Liver (tissue), 9 donors: ENCODE measurements around the gene L1TD1. TPM values are rescaled to one million over a fixed set of nuclear protein-coding genes. Genes with fewer than 3 reads are reported as not detected.

Experiments used
- DNase-seq: peaks from one replicate; pipeline ENCODE4 v3.0.0-alpha.2; 2017; ENCODE audit warnings: low spot score
- H3K27ac ChIP-seq, 2 donors: one replicate each; pipeline ENCODE4 v1.7.0; 2013; ENCODE audit warnings: inconsistent platforms in 2 of 2, low read length in 2 of 2, control low read depth in 1 of 2, low read depth in 1 of 2, mild to moderate bottlenecking in 1 of 2
- H3K27me3 ChIP-seq, 4 donors: one replicate each; pipeline versions ENCODE4 v1.6.1 to v1.7.0; 2013; ENCODE audit warnings: low read length in 3 of 4, inconsistent platforms in 1 of 4, mild to moderate bottlenecking in 1 of 4, moderate library complexity in 1 of 4; ENCODE audit not compliant: control insufficient read depth in 4 of 4, insufficient read depth in 4 of 4
- H3K36me3 ChIP-seq, 4 donors: one replicate each; pipeline versions ENCODE4 v1.6.1 to v1.7.0; 2013; ENCODE audit warnings: low read length in 3 of 4, mild to moderate bottlenecking in 3 of 4, low read depth in 1 of 4, moderate library complexity in 1 of 4; ENCODE audit not compliant: control insufficient read depth in 4 of 4, insufficient read depth in 3 of 4
- H3K4me1 ChIP-seq, 4 donors: one replicate each; pipeline versions ENCODE4 v1.6.1 to v1.7.0; 2013; ENCODE audit warnings: low read length in 3 of 4, mild to moderate bottlenecking in 3 of 4, moderate library complexity in 1 of 4; ENCODE audit not compliant: control insufficient read depth in 4 of 4, insufficient read depth in 4 of 4
- H3K4me3 ChIP-seq, 3 donors: one replicate each; pipeline versions ENCODE4 v1.6.1 to v1.7.0; 2013; ENCODE audit warnings: low read length in 3 of 3, control low read depth in 1 of 3, low read depth in 1 of 3, mild to moderate bottlenecking in 1 of 3
- H3K9ac ChIP-seq, 2 donors: one replicate each; pipeline ENCODE4 v1.7.0; 2013; ENCODE audit warnings: low read length in 2 of 2, mild to moderate bottlenecking in 2 of 2, moderate library complexity in 2 of 2, control low read depth in 1 of 2, low read depth in 1 of 2
- H3K9me3 ChIP-seq, 4 donors: one replicate each; pipeline versions ENCODE4 v1.6.1 to v1.7.0; 2013; ENCODE audit warnings: low read length in 3 of 4; ENCODE audit not compliant: control insufficient read depth in 4 of 4
- EGR1 ChIP-seq, 2 donors: IDR thresholded peaks; 2 replicates each; pipeline ENCODE4 v1.6.1; 2016 to 2018; ENCODE audit warnings: antibody characterized with exemption in 2 of 2, low read depth in 2 of 2
- FOXA1 ChIP-seq: IDR thresholded peaks from 2 replicates; pipeline ENCODE4 v1.6.1; 2016; ENCODE audit warnings: antibody characterized with exemption
- FOXA2 ChIP-seq: IDR thresholded peaks from 2 replicates; pipeline ENCODE4 v1.6.1; 2016; ENCODE audit warnings: antibody characterized with exemption
- GABPA ChIP-seq, 2 donors: IDR thresholded peaks in 1 of 2; conservative IDR thresholded peaks in 1 of 2; 2 replicates each; pipeline ENCODE4 v1.6.1; 2016; ENCODE audit warnings: antibody characterized with exemption in 2 of 2, mild to moderate bottlenecking in 1 of 2, moderate library complexity in 1 of 2
- HNF4A ChIP-seq, 2 donors: conservative IDR thresholded peaks; 2 replicates each; pipeline ENCODE4 v1.6.1; 2016; ENCODE audit warnings: antibody characterized with exemption in 2 of 2, mild to moderate bottlenecking in 2 of 2
- HNF4G ChIP-seq: IDR thresholded peaks from 2 replicates; pipeline ENCODE4 v1.6.1; 2016; ENCODE audit warnings: antibody characterized with exemption
- JUND ChIP-seq, 2 donors: IDR thresholded peaks; 2 replicates each; pipeline ENCODE4 v1.6.1; 2016; ENCODE audit warnings: antibody characterized with exemption in 2 of 2
- NR2F2 ChIP-seq: IDR thresholded peaks from 2 replicates; pipeline ENCODE4 v1.6.1; 2016; ENCODE audit warnings: antibody characterized with exemption
- RAD21 ChIP-seq, 2 donors: IDR thresholded peaks; 2 replicates each; pipeline ENCODE4 v1.6.1; 2016; ENCODE audit warnings: antibody characterized with exemption in 2 of 2, mild to moderate bottlenecking in 2 of 2
- RXRA ChIP-seq, 2 donors: IDR thresholded peaks; 2 replicates each; pipeline ENCODE4 v1.6.1; 2017 to 2018; ENCODE audit warnings: antibody characterized with exemption in 2 of 2, mild to moderate bottlenecking in 1 of 2
- SP1 ChIP-seq: IDR thresholded peaks from 2 replicates; pipeline ENCODE4 v1.6.1; 2018; ENCODE audit warnings: antibody characterized with exemption, mild to moderate bottlenecking
- TAF1 ChIP-seq: conservative IDR thresholded peaks from 2 replicates; pipeline ENCODE4 v1.6.1; 2016; ENCODE audit warnings: antibody characterized with exemption, mild to moderate bottlenecking
- YY1 ChIP-seq: IDR thresholded peaks from 2 replicates; pipeline ENCODE4 v1.6.1; 2016; ENCODE audit warnings: antibody characterized with exemption, mild to moderate bottlenecking
- polyA plus RNA-seq, 2 donors: library from polyadenylated mRNA; stranded (reverse) in 1 of 2; unstranded in 1 of 2; fragments of 200-250 nt in 1 of 2; fragments of >200 nt in 1 of 2; fragmentation: Nextera tagmentation in 1 of 2; extraction: Ambion mirVana in 1 of 2; gene quantifications; one replicate each; pipeline versions ENCODE4 v1.2.1 to v1.2.3, GENCODE V29; 2013 to 2015
- total RNA-seq, 2 donors: library from RNA; depleted of rRNA; stranded (reverse); fragments of >200 nt; gene quantifications; one replicate each; pipeline ENCODE4 v1.2.3, GENCODE V29; 2014
- TF ChIP-seq, protein P1 (sequence below): IDR thresholded peaks from 2 replicates; pipeline ENCODE4 v1.6.1; 2016; ENCODE audit warnings: antibody characterized with exemption
- TF ChIP-seq, protein P2 (sequence below): IDR thresholded peaks from 2 replicates; pipeline ENCODE4 v1.6.1; 2016; ENCODE audit warnings: antibody characterized with exemption
- TF ChIP-seq, protein P3 (sequence below): IDR thresholded peaks from 2 replicates; pipeline ENCODE4 v1.6.1; 2016; ENCODE audit warnings: antibody characterized with exemption
- TF ChIP-seq, protein P4 (sequence below): IDR thresholded peaks from 2 replicates; pipeline ENCODE4 v1.6.1; 2016; ENCODE audit warnings: antibody characterized with exemption, mild to moderate bottlenecking
- TF ChIP-seq, protein P5 (sequence below): fragments of 150-350 bp; IDR thresholded peaks from 2 replicates; pipeline ENCODE4 v1.5.1; 2017; ENCODE audit warnings: improper control_type of control experiment, low read depth, low read length; ENCODE audit not compliant: missing input control
- donor health status: healthy.
- donor health status: healthy.
- donor health status: healthy.
- donor health status: healthy.
- donor health status: healthy.

The L1TD1 gene
- total and polyA plus RNA-seq, 4 donors: under 0.01 to 0.14 (median 0.01) TPM; not detected in 1

DNA sequence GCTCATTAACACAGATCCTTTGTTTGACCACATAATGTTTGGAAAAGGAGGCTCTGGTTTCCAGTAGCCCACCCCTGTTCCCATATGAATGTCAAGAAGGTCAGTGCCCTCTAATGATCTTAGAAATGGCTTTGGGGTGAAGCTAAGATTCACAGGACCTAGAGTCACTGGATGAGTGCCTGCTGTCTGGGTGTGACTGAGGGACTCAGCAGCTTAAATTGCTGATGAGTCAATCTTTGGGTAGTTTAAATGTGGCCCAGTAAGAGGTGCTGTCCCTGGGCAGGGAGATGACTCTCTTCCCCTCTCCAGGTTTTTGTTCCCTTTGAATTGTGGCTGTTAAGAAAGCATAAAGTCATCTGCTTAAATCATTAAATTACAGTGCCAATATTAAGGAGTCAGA lies 50.6 kb downstream of the L1TD1 start:
- TF ChIP-seq FOXA1: no peak
- TF ChIP-seq, protein P1, sequence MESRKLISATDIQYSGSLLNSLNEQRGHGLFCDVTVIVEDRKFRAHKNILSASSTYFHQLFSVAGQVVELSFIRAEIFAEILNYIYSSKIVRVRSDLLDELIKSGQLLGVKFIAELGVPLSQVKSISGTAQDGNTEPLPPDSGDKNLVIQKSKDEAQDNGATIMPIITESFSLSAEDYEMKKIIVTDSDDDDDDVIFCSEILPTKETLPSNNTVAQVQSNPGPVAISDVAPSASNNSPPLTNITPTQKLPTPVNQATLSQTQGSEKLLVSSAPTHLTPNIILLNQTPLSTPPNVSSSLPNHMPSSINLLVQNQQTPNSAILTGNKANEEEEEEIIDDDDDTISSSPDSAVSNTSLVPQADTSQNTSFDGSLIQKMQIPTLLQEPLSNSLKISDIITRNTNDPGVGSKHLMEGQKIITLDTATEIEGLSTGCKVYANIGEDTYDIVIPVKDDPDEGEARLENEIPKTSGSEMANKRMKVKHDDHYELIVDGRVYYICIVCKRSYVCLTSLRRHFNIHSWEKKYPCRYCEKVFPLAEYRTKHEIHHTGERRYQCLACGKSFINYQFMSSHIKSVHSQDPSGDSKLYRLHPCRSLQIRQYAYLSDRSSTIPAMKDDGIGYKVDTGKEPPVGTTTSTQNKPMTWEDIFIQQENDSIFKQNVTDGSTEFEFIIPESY: no peak
- TF ChIP-seq JUND (IDR thresholded peaks at IDR 0.05): no peak
- TF ChIP-seq, protein P2, sequence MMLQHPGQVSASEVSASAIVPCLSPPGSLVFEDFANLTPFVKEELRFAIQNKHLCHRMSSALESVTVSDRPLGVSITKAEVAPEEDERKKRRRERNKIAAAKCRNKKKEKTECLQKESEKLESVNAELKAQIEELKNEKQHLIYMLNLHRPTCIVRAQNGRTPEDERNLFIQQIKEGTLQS: no peak
- no peak for TF ChIP-seq FOXA2
- no peak for TF ChIP-seq NR2F2
- TF ChIP-seq RXRA (IDR thresholded peaks at IDR 0.05): no peak
- no peak for TF ChIP-seq TAF1
- TF ChIP-seq, protein P3, sequence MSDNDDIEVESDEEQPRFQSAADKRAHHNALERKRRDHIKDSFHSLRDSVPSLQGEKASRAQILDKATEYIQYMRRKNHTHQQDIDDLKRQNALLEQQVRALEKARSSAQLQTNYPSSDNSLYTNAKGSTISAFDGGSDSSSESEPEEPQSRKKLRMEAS: no peak
- no peak for TF ChIP-seq HNF4A (conservative IDR thresholded peaks at IDR 0.05)
- TF ChIP-seq EGR1 (IDR thresholded peaks at IDR 0.05; ENCODE audit: low read depth in 2 of 2): no peak
- TF ChIP-seq, protein P4, sequence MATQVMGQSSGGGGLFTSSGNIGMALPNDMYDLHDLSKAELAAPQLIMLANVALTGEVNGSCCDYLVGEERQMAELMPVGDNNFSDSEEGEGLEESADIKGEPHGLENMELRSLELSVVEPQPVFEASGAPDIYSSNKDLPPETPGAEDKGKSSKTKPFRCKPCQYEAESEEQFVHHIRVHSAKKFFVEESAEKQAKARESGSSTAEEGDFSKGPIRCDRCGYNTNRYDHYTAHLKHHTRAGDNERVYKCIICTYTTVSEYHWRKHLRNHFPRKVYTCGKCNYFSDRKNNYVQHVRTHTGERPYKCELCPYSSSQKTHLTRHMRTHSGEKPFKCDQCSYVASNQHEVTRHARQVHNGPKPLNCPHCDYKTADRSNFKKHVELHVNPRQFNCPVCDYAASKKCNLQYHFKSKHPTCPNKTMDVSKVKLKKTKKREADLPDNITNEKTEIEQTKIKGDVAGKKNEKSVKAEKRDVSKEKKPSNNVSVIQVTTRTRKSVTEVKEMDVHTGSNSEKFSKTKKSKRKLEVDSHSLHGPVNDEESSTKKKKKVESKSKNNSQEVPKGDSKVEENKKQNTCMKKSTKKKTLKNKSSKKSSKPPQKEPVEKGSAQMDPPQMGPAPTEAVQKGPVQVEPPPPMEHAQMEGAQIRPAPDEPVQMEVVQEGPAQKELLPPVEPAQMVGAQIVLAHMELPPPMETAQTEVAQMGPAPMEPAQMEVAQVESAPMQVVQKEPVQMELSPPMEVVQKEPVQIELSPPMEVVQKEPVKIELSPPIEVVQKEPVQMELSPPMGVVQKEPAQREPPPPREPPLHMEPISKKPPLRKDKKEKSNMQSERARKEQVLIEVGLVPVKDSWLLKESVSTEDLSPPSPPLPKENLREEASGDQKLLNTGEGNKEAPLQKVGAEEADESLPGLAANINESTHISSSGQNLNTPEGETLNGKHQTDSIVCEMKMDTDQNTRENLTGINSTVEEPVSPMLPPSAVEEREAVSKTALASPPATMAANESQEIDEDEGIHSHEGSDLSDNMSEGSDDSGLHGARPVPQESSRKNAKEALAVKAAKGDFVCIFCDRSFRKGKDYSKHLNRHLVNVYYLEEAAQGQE: no peak
- TF ChIP-seq HNF4G: no peak
- TF ChIP-seq GABPA (IDR thresholded peaks at IDR 0.05 in 1 of 2, conservative IDR thresholded peaks at IDR 0.05 in 1 of 2): no peak
- TF ChIP-seq, protein P5, sequence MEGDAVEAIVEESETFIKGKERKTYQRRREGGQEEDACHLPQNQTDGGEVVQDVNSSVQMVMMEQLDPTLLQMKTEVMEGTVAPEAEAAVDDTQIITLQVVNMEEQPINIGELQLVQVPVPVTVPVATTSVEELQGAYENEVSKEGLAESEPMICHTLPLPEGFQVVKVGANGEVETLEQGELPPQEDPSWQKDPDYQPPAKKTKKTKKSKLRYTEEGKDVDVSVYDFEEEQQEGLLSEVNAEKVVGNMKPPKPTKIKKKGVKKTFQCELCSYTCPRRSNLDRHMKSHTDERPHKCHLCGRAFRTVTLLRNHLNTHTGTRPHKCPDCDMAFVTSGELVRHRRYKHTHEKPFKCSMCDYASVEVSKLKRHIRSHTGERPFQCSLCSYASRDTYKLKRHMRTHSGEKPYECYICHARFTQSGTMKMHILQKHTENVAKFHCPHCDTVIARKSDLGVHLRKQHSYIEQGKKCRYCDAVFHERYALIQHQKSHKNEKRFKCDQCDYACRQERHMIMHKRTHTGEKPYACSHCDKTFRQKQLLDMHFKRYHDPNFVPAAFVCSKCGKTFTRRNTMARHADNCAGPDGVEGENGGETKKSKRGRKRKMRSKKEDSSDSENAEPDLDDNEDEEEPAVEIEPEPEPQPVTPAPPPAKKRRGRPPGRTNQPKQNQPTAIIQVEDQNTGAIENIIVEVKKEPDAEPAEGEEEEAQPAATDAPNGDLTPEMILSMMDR: no peak
- TF ChIP-seq SP1: no peak
- TF ChIP-seq YY1: no peak
- TF ChIP-seq RAD21 (IDR thresholded peaks at IDR 0.05): no peak
- Histone ChIP-seq H3K36me3 (no peaks in the 10 kb centered on the region), H3K27ac (no peak overlapping the region), H3K4me1 (peaks cover 5 to 10% (median 8%) of the 10 kb centered on the region in 4 donors), H3K9ac (no peak overlapping the region), H3K9me3 (no peaks in the 10 kb centered on the region), H3K27me3 (no peaks in the 10 kb centered on the region), H3K4me3 (no peak overlapping the region)
- DNase-seq: no peak
